GM12892 (cell line): ENCODE results near the gene STXBP4.

Experiments used
- POLR2A ChIP-seq: IDR thresholded peaks from 2 replicates; pipeline ENCODE4 v1.6.1; 2011; ENCODE audit warnings: low read depth, low read length, control low read depth
- POLR2AphosphoS5 ChIP-seq: IDR thresholded peaks from 2 replicates; pipeline ENCODE4 v1.6.1; 2011; ENCODE audit warnings: low read depth, low read length, control low read depth

DNA sequence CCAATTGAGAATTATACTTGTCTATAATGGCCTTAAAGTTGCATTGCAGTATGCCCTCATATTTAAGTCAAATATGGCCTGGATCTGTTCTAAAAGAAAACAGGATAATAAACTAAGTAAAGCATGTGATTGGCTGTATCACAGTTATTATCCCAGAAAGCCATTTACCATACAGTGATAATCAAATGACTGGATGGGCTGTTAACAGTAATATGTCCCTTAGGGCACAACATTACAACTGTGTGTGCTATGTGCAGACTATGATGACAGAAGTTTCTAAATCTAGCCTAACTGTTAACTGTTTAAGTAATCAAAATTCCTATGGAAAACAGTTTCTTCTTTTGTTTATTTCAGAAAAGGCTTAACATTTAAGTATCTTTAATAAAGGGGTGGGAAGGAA is 145.7 kb downstream of the STXBP4 start:
- TF ChIP-seq POLR2A (no peak), POLR2AphosphoS5 (no peak)
